ENCODE results near the gene CR1. TPM values are rescaled to one million over a fixed set of nuclear protein-coding genes. Genes with fewer than 3 reads are reported as not detected.
"Not testable (repeated sequence)": the region's sequence is repeated elsewhere in the genome, so short reads cannot be mapped to it uniquely, and the experiment has no call there.

Gene CR1
- total RNA-seq, 4 donors from 2014 or later: 0.88 to 23.9 (median 2.7) TPM

DNA sequence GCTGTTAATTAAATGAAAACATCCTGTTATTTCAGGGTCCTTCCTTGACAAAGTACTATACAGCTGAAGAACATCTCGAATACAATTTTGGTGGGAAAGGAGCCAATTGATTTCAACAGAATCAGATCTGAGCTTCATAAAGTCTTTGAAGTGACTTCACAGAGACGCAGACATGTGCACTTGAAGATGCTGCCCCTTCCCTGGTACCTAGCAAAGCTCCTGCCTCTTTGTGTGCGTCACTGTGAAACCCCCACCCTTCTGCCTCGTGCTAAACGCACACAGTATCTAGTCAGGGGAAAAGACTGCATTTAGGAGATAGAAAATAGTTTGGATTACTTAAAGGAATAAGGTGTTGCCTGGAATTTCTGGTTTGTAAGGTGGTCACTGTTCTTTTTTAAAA, 143.4 kb downstream of the CR1 start:
- not testable (repeated sequence) for H3K27me3 ChIP-seq, H3K27ac ChIP-seq, H3K9me3 ChIP-seq, DNase-seq, H3K4me3 ChIP-seq, H3K36me3 ChIP-seq, H3K4me1 ChIP-seq

DNA sequence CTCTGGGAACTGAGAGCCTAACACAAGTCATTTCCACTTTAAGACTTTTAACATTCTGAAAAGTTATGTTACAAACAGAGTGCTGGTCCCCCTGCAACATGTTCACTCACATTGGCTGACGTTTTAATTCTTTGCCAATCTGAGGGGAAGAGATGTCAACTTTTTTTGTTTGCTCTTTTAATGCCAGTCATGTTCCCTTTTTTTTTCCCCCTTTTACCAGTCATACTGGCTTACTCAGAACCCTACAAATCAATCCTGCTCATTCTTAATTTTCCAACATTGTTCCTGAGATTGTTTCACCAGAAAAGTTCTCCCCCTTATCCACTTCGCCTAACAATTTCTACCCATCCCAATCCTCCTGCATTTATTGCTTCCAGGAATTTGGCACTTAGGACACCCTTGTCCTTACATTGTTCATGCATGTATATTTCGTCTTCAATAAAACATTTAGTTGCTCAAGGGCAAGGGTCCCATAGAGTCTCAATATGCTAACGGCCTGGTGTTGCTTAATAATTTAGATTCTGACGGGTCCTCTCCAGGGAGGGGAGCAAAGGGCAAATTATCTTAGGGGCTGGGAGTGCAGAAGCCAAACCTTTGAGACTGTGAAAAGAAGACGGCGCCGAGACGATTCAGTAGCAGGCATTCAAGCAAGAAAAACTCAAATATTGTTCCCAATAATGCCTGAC, 148.4 kb downstream of the CR1 start:
- Histone ChIP-seq H3K27ac (no peak overlapping the region), H3K4me1 (peaks cover 0 to 5% (median 0%) of the 10 kb centered on the region in 4 donors), H3K36me3 (no peaks in the 10 kb centered on the region), H3K27me3 (no peaks in the 10 kb centered on the region), H3K9me3 (no peaks in the 10 kb centered on the region), H3K4me3 (peak overlapping the region; percentile 19 to 53 (median 52))
- TF ChIP-seq, protein P1, sequence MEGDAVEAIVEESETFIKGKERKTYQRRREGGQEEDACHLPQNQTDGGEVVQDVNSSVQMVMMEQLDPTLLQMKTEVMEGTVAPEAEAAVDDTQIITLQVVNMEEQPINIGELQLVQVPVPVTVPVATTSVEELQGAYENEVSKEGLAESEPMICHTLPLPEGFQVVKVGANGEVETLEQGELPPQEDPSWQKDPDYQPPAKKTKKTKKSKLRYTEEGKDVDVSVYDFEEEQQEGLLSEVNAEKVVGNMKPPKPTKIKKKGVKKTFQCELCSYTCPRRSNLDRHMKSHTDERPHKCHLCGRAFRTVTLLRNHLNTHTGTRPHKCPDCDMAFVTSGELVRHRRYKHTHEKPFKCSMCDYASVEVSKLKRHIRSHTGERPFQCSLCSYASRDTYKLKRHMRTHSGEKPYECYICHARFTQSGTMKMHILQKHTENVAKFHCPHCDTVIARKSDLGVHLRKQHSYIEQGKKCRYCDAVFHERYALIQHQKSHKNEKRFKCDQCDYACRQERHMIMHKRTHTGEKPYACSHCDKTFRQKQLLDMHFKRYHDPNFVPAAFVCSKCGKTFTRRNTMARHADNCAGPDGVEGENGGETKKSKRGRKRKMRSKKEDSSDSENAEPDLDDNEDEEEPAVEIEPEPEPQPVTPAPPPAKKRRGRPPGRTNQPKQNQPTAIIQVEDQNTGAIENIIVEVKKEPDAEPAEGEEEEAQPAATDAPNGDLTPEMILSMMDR (IDR thresholded peaks at IDR 0.05): no peak
- no peak for TF ChIP-seq POLR2A (IDR thresholded peaks at IDR 0.05)
- no peak for DNase-seq

DNA sequence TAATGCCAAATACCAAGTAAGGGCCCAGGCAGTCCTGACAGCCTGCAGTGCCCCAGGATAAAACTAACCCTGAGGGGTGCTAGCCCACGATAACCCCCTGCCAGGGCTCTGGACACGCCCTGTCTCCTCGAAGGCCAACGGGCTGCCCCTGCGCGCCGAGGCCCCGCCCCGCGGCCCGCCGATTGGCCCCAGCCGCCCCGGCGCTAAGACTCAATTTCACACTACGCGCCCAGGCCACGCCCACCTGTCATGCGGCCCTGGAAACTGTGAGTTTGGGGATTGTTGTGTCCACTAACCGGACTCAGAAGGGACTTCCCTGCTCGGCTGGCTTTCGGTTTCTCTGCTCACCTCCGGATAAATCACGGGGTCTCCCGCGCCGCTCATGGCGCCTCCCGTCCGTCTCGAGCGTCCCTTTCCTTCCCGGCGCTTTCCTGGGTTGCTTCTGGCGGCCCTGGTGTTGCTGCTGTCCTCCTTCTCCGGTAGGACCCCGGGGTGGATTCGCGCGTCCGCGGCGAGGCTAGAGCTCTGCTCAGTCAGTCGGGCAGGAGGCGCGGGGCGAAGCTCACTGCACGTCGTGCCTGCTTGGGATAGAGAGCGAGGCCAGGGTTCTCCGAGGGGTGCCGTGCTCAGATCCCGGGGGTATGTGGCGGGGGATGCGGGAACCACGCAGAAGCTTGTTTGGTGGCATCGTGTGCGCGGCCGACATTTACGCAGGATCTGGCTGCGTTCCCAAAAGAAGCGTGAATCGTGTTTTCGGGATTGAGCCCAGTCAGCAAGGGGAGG, 149.1 kb downstream of the CR1 start, which contains the start of gene CR1L:
Gene CR1L (plus strand): TSS at position 282 of the 783 bp plus-strand sequence. CDS start 101 bp downstream, at position 383.
- Histone ChIP-seq H3K9me3 (no peaks in the 10 kb centered on the region), H3K27me3 (no peaks in the 10 kb centered on the region), H3K27ac (no peak within 1 kb of the TSS), H3K4me1 (peaks cover 0 to 5% (median 0%) of the 10 kb centered on the region in 4 donors), H3K4me3 (peak within 1 kb of the TSS; percentile 19 to 53 (median 52)), H3K36me3 (no peaks in the 10 kb centered on the region)
- DNase-seq: peak; percentile 68 to 82 (median 78)
- TF ChIP-seq, protein P1 (IDR thresholded peaks at IDR 0.05): no peak
- no peak for TF ChIP-seq POLR2A (IDR thresholded peaks at IDR 0.05)

DNA sequence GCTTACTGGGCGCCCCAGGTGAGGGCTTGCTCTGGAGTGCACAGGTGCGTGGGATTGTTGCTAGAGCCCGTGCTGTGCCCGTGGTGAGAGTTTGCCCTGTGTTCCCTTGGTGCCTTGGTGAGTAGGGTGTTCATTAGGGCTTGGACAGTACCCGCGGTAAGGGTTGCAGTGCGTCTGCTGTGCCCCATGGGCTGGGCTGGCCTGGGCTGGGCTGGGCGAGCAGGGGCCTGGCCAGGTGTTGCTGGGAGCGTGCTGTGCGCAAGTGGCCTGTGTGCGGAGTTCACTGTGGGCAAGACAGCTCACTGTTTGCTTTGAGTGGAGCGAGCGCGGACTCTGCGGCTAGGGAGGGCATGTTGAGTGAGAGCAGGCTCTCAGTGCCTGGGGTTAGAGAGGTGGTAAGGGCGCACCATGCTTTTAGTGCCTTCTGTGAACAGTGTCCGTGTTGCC, 149.7 kb downstream of the CR1 start:
- Histone ChIP-seq H3K9me3 (no peaks in the 10 kb centered on the region), H3K27ac (no peak overlapping the region), H3K4me1 (peaks cover 0 to 5% (median 0%) of the 10 kb centered on the region in 4 donors), H3K27me3 (no peaks in the 10 kb centered on the region), H3K4me3 (peak overlapping the region in 2 of 4 donors; percentile 19 to 50), H3K36me3 (no peaks in the 10 kb centered on the region)
- TF ChIP-seq POLR2A (IDR thresholded peaks at IDR 0.05): no peak
- TF ChIP-seq, protein P1 (IDR thresholded peaks at IDR 0.05): no peak
- no peak for DNase-seq

DNA sequence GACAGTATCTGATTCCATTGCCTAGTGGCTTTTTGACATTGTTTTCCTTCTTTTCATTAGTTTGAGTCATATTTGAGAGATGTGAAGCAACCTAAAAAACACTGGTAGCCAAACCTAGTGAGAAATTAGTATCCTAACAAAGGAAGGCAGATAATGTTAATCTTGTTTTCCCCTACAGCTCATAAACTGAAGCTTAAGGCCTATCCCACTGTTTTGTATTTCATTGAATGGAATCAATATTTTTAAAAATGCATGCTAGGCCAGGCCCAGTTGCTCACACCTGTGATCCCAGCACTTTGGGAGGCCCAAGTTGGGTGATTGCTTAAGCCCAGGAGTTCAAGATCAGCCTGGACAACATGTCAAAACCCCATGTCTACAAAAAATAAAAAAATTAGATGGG, 150.2 kb downstream of the CR1 start:
- Histone ChIP-seq H3K4me1 (peaks cover 0 to 5% (median 0%) of the 10 kb centered on the region in 4 donors), H3K27ac (no peak overlapping the region), H3K36me3 (no peaks in the 10 kb centered on the region), H3K9me3 (no peaks in the 10 kb centered on the region), H3K27me3 (no peaks in the 10 kb centered on the region), H3K4me3 (no peak overlapping the region)
- DNase-seq: no peak
- no peak for TF ChIP-seq POLR2A (IDR thresholded peaks at IDR 0.05)
- TF ChIP-seq, protein P1 (IDR thresholded peaks at IDR 0.05): no peak

Data from Peyer's patch (tissue), 4 donors.